CD4-positive, alpha-beta T cell treated with Interleukin-2 at 100 ng/mL for 4 hours (primary cell): ENCODE results near the gene ZSCAN18.

ENCODE experiments used
- DNase-seq: peaks from one replicate; pipeline ENCODE4 v3.0.0-alpha.2; 2020; ENCODE audit warnings: low spot score

Gene ZSCAN18

DNA sequence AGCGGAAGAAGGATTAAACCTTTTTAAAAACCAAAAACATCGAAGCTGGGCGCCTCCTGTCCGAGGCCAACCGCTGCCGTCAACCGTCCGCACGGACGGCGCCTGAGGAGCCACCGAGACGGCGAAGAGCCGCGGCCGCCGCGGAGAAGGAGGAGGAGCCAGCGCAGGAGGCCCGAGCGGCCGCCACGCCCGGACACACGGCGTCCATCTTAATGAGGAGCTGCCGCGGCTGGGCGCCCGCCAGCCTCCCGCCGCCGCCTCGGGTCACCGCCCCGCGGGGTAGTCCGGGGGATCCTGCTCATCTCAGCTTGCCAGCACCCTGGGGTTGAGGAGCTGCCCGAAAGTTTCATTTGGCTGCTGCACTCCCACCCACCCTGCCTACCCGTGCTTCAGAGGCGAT is 53.6 kb downstream of the ZSCAN18 start:
- no peak for DNase-seq

- no peak for DNase-seq
Observed at GRCh38 chr19:58042495-58043340, 55.3 kb downstream of the ZSCAN18 start.

- DNase-seq: no peak
Observed at GRCh38 chr19:58040751-58041525, 57.1 kb downstream of the ZSCAN18 start.

DNA sequence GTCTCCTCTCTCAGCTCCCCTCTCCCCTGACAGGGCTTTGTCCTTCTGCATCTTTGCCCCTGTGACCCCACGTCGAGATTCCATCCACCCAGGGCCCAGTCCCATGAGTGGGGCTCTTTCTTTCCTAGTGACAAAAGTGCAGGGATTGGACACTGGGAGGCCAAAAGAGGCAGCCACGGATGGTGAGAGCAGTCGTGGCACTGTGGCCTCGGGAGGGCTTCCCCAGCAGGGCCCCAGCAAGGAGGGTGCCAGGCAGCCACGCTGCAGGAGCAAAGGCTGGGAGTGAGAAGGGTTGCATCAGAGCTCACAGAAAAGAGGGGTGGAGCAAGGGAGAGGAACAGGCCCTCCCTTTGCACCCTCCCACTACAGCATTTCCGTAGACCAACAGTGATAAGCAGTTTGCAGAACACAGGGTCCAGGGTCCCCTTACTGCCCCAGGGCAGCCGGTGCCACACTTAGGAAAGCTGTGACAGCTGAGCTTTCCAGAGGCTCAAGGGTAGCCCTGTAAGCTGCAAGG is 59.3 kb downstream of the ZSCAN18 start:
- DNase-seq: no peak

DNA sequence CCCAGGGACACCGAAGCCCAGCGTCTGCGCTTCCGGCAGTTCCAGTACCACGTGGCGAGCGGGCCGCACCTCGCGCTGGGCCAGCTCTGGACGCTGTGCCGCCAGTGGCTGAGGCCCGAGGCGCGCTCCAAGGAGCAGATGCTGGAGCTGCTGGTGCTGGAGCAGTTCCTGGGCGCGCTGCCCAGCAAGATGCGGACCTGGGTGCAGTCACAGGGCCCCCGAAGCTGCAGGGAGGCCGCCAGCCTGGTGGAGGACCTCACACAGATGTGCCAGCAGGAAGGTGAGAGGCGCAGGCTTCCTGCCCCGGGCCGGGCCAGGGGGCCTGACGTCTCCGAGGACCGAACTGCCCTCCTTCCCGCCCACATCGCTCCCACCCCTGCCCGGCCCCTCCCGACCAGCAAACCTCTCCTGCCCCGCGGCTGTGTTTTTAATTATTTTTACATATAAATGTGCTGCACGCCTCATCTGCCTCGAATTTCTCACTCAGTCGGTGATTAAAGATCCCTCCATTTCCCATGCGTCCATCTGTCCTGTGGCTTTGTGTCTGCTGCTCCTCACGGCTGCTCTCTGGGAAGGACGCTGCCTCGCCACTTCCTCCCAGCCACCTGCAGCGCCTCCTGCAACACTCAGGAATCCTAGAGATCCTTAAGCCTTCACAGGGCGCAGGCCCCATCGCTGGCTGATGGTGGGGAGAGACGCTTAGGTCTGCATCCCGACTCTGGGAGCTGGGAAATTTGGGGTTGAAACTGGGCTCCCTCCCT is 59.9 kb downstream of the ZSCAN18 start:
- no peak for DNase-seq

DNA sequence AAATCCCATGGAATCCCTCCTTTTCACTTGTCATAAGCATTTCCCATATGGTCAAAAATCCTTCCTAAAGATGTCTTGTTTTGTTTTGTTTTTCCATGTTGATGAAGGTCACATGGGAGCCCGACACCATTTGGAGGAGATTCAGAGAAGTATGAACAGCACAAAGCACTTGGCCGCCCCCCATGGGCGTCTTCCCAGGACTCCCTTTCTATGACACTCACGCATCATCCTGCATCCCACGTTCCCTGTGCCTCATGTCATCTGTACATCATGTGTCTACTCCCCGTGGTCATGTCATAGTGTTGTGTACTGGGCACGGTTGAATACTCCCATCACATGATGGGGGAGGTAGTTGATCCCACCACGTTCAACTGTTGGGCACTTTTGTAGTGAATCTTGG is 62.2 kb downstream of the ZSCAN18 start:
- DNase-seq: no peak

DNA sequence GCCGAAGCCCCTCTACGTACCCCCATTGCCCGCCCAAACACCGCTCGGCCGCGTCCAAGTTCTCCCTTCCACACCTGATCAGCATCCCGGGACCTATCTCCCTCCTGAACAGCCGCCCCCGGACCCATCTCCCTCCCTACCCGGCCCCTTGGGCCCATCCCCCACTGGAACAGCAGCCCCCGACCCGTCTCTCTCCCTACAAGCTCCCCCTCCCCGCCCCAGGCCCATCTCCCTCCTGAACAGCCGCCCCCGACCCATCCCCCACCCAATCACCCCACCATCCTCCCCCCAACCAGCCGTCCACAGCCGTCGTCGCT is 63.6 kb downstream of the ZSCAN18 start:
- DNase-seq: no peak
